Neural progenitor cell (in vitro differentiated cells): Measurements from ENCODE around the gene BRDT. TPM values are rescaled to one million over a fixed set of nuclear protein-coding genes. Genes with fewer than 3 reads are reported as not detected.

ENCODE experiments used
- DNase-seq: peaks from one replicate; pipeline ENCODE4 v3.0.0-alpha.2; 2016; ENCODE audit warnings: low spot score
- H2AFZ ChIP-seq: fragments of 200-600 bp; sonication (generic); replicated peaks from 2 replicates; pipeline ENCODE4 v1.6.1; 2016; ENCODE audit warnings: antibody characterized with exemption
- H3F3A ChIP-seq: fragments of 200-600 bp; sonication (generic); 2 replicates; pipeline ENCODE4 v1.6.1; 2016; ENCODE audit warnings: antibody characterized with exemption, low read depth
- H3K27ac ChIP-seq: fragments of 200-600 bp; sonication (generic); 2 replicates; pipeline ENCODE4 v1.5.1; 2016; ENCODE audit warnings: mild to moderate bottlenecking
- H3K27me3 ChIP-seq: fragments of 200-600 bp; sonication (generic); 2 replicates; pipeline ENCODE4 v1.6.1; 2016; ENCODE audit warnings: mild to moderate bottlenecking, moderate library complexity
- H3K36me3 ChIP-seq: fragments of 200-600 bp; sonication (generic); 2 replicates; pipeline ENCODE4 v1.5.1; 2016
- H3K4me1 ChIP-seq: fragments of 200-600 bp; sonication (generic); 2 replicates; pipeline ENCODE4 v1.6.1; 2016; ENCODE audit warnings: mixed run types
- H3K4me2 ChIP-seq: fragments of 200-600 bp; sonication (generic); 2 replicates; pipeline ENCODE4 v1.6.1; 2016
- H3K4me3 ChIP-seq: fragments of 200-600 bp; sonication (generic); 2 replicates; pipeline ENCODE4 v1.5.1; 2016
- H3K79me2 ChIP-seq: fragments of 200-600 bp; sonication (generic); 2 replicates; pipeline ENCODE4 v1.6.1; 2016; ENCODE audit warnings: low read depth
- H3K9ac ChIP-seq: fragments of 200-600 bp; sonication (generic); 2 replicates; pipeline ENCODE4 v1.6.1; 2016
- H3K9me3 ChIP-seq: fragments of 200-600 bp; sonication (generic); 2 replicates; pipeline ENCODE4 v1.5.1; 2016; ENCODE audit warnings: low read depth
- H4K20me1 ChIP-seq: fragments of 200-600 bp; sonication (generic); 2 replicates; pipeline ENCODE4 v1.6.1; 2016; ENCODE audit warnings: low read depth
- H3K27ac Mint-ChIP-seq: 3 replicates; pipeline ENCODE4 v1.8.0; 2021; ENCODE audit warnings: mixed read lengths
- H3K27me3 Mint-ChIP-seq: 2 replicates; pipeline ENCODE4 v1.8.0; 2022; ENCODE audit warnings: low read depth, mild to moderate bottlenecking, inconsistent platforms, moderate library complexity, mixed read lengths; ENCODE audit not compliant: insufficient read depth
- H3K36me3 Mint-ChIP-seq: 3 replicates; pipeline ENCODE4 v1.8.0; 2021; ENCODE audit warnings: mixed read lengths
- H3K4me1 Mint-ChIP-seq: 3 replicates; pipeline ENCODE4 v1.8.0; 2021; ENCODE audit warnings: mixed read lengths
- H3K4me3 Mint-ChIP-seq: 3 replicates; pipeline ENCODE4 v1.8.0; 2021; ENCODE audit warnings: mild to moderate bottlenecking, moderate library complexity, mixed read lengths
- H3K9me3 Mint-ChIP-seq: 3 replicates; pipeline ENCODE4 v1.8.0; 2020; ENCODE audit warnings: mixed read lengths
- CTCF ChIP-seq: fragments of 200-600 bp; sonication (generic); IDR thresholded peaks from 2 replicates; pipeline ENCODE4 v1.5.1; 2017; ENCODE audit warnings: antibody characterized with exemption, mild to moderate bottlenecking
- EZH2 ChIP-seq: fragments of 200-600 bp; sonication (generic); IDR thresholded peaks from 2 replicates; pipeline ENCODE4 v1.6.1; 2017; ENCODE audit warnings: antibody characterized with exemption, mild to moderate bottlenecking, moderate library complexity
- EZH2phosphoT487 ChIP-seq: fragments of 200-600 bp; sonication (generic); IDR thresholded peaks from 2 replicates; pipeline ENCODE4 v1.6.1; 2017; ENCODE audit warnings: antibody characterized with exemption
- total RNA-seq: library from RNA; depleted of rRNA; stranded (reverse); fragments of >200 nt; gene quantifications from 2 replicates; pipeline ENCODE4 v1.2.3, GENCODE V29; 2015; ENCODE audit warnings: low replicate concordance

BRDT gene
- total RNA-seq, 1 donor from 2014 or later: not detected

- no peaks in the 10 kb centered on the region for H3K27me3 Mint-ChIP-seq
- H2AFZ ChIP-seq: peak overlapping the region; percentile 38
- H3K9me3 Mint-ChIP-seq: no peaks in the 10 kb centered on the region
- H3F3A ChIP-seq: no peaks in the 10 kb centered on the region
- H3K4me1 Mint-ChIP-seq: peaks cover 12% of the 10 kb centered on the region
- no peaks in the 10 kb centered on the region for H4K20me1 ChIP-seq
- H3K36me3 Mint-ChIP-seq: no peaks in the 10 kb centered on the region
- no peak overlapping the region for H3K27ac ChIP-seq
- DNase-seq: no peak
- H3K4me1 ChIP-seq: no peaks in the 10 kb centered on the region
- TF ChIP-seq EZH2 (no peak), CTCF (no peak), EZH2phosphoT487 (no peak)
- no peak overlapping the region for H3K9ac ChIP-seq
- no peaks in the 10 kb centered on the region for H3K36me3 ChIP-seq
- no peak overlapping the region for H3K4me3 Mint-ChIP-seq
- H3K9me3 ChIP-seq: no peaks in the 10 kb centered on the region
- H3K4me2 ChIP-seq: no peak overlapping the region
- H3K27ac Mint-ChIP-seq: peak overlapping the region; percentile 18
- no peaks in the 10 kb centered on the region for H3K27me3 ChIP-seq
- H3K4me3 ChIP-seq: no peak overlapping the region
- H3K79me2 ChIP-seq: no peaks in the 10 kb centered on the region
Observed at GRCh38 chr1:92037400-92037799, 88.2 kb downstream of the BRDT start.

- Histone ChIP-seq H3K27ac (no peak overlapping the region), H3K79me2 (no peaks in the 10 kb centered on the region), H3F3A (no peaks in the 10 kb centered on the region), H4K20me1 (no peaks in the 10 kb centered on the region), H3K9me3 (no peaks in the 10 kb centered on the region), H3K4me1 (no peaks in the 10 kb centered on the region), H3K27me3 (no peaks in the 10 kb centered on the region), H3K4me2 (no peak overlapping the region), H3K9ac (no peak overlapping the region), H3K4me3 (no peak overlapping the region), H3K36me3 (no peaks in the 10 kb centered on the region), H2AFZ (no peak overlapping the region)
- no peaks in the 10 kb centered on the region for H3K9me3 Mint-ChIP-seq
- H3K4me1 Mint-ChIP-seq: peaks cover 12% of the 10 kb centered on the region
- H3K27me3 Mint-ChIP-seq: no peaks in the 10 kb centered on the region
- no peak overlapping the region for H3K4me3 Mint-ChIP-seq
- H3K27ac Mint-ChIP-seq: peak overlapping the region; percentile 48
- TF ChIP-seq EZH2phosphoT487 (no peak), CTCF (no peak)
- DNase-seq: no peak
- H3K36me3 Mint-ChIP-seq: no peaks in the 10 kb centered on the region
Observed at GRCh38 chr1:92038695-92039346, 89.6 kb downstream of the BRDT start.

- H3K4me1 Mint-ChIP-seq: peaks cover 12% of the 10 kb centered on the region
- no peaks in the 10 kb centered on the region for H3K27me3 Mint-ChIP-seq
- H3K4me3 Mint-ChIP-seq: no peak overlapping the region
- H3K9me3 ChIP-seq: no peaks in the 10 kb centered on the region
- TF ChIP-seq EZH2: no peak
- no peak for TF ChIP-seq EZH2phosphoT487
- no peak for TF ChIP-seq CTCF
- H3K27me3 ChIP-seq: no peaks in the 10 kb centered on the region
- H3K27ac ChIP-seq: no peak overlapping the region
- H3F3A ChIP-seq: no peaks in the 10 kb centered on the region
- H3K27ac Mint-ChIP-seq: no peak overlapping the region
- H3K36me3 ChIP-seq: no peaks in the 10 kb centered on the region
- no peak overlapping the region for H3K4me3 ChIP-seq
- no peak overlapping the region for H2AFZ ChIP-seq
- H3K9ac ChIP-seq: no peak overlapping the region
- no peaks in the 10 kb centered on the region for H3K9me3 Mint-ChIP-seq
- no peaks in the 10 kb centered on the region for H3K36me3 Mint-ChIP-seq
- H3K4me1 ChIP-seq: no peaks in the 10 kb centered on the region
- H4K20me1 ChIP-seq: no peaks in the 10 kb centered on the region
- no peaks in the 10 kb centered on the region for H3K79me2 ChIP-seq
- DNase-seq: no peak
- H3K4me2 ChIP-seq: no peak overlapping the region
Observed at GRCh38 chr1:92040971-92041370, 91.8 kb downstream of the BRDT start.
